GM23248 (cell line): ENCODE results near the gene LMAN2.

ENCODE experiments used
- EZH2 ChIP-seq: fragments of 200-600 bp; sonication (generic); IDR thresholded peaks from 2 replicates; pipeline ENCODE4 v1.6.1; 2018; ENCODE audit warnings: antibody characterized with exemption, mild to moderate bottlenecking; ENCODE audit not compliant: insufficient read depth, poor library complexity, severe bottlenecking
- EZH2phosphoT487 ChIP-seq: fragments of 200-600 bp; sonication (generic); IDR thresholded peaks from 2 replicates; pipeline ENCODE4 v1.6.1; 2018; ENCODE audit warnings: antibody characterized with exemption, moderate library complexity, mild to moderate bottlenecking, low read depth; ENCODE audit not compliant: insufficient read depth

GRCh38 chr5:177316005-177316404 lies 35.5 kb downstream of the LMAN2 start:
- no peak for TF ChIP-seq EZH2
- no peak for TF ChIP-seq EZH2phosphoT487
